ENCODE results near the gene PACSIN2.
"Not testable (repeated sequence)": the region's sequence is repeated elsewhere in the genome, so short reads cannot be mapped to it uniquely, and the experiment has no call there.

PACSIN2 gene

DNA sequence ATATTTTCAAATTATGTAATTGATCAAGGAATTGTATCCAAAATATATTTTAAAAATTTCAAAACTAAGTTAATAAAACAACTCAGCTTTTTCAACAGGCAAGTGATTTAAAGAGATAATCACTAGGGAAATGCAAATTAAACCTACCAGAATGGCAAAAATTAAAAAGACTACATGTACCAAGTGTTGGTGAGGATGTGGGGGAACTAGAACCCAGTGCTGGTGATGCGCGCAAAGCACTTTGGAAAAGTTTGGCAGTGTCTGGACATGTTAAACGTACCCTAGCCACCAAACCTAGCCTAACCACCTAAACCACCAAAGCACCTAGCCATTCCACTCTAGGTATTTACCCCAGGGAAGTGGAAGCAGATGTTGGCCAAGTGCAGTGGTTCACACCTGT, 22.9 kb downstream of the PACSIN2 start:
- DNase-seq (ENCODE audit: low read depth in 2 of 2) = no peak

DNA sequence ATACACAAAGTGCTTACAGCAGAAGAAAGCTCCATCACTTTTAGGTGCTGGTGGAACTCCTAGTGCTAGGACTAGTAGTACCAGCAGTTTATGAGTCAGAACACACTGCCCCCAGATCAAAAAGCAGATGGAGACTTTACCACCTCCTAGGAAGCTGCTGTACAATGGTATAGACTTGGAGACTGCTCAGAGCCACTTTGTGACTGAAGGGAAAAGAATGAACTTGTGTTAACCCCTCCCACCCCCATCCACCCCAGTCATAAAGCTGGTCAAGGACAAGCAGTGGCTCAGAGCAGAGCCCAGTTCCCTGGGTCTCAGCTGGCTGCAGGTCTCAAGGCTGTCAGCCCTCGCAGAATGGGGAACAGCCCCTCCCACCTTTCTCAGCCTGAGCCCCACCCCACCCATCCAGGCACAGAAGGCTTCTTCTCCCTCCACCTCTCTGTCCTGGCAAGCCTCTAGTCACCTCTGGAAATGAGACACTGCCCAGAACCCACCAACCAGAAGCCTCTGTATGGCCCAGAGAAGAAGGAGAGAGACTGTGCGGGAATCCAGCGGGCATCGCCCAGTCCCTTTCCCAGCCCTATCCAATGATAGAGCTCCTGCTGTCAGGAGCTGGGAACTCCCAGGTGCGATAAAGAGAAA, 23.8 kb downstream of the PACSIN2 start:
- DNase-seq (ENCODE audit: low read depth in 2 of 2) = no peak

DNA sequence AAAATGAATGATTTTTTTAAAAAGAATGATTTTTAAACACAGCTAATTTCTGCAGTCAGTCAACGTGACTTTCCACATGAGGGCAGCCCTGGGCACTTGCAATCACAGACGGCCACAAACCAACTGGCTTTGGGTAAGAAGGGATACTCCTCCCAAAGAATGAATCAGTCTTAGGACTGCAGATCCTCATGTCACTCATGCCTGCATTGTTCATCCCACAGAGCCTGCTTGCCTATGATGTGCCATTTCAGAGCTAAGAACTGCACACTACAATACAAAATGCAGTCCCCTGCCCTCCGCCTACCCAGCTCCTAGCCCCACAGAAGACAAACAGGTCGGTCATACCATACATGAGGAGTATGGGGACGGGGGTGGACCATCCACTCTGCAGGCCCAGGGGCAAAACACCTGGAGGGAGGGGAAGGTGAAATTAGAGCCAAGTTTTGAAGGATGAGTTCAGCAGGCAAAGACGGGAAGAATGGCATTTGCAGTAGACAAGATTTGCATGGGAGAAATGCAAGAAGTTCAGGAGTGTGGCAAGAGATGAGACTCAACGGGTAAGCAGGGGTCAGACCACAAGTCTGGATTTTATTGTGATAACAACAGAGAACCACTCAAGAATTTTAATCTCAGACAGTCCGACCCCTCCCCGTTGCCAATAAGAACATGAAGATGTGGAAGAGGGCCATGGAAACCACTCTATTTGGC, 24.7 kb downstream of the PACSIN2 start:
- no peak for DNase-seq (ENCODE audit: low read depth in 2 of 2)

DNA sequence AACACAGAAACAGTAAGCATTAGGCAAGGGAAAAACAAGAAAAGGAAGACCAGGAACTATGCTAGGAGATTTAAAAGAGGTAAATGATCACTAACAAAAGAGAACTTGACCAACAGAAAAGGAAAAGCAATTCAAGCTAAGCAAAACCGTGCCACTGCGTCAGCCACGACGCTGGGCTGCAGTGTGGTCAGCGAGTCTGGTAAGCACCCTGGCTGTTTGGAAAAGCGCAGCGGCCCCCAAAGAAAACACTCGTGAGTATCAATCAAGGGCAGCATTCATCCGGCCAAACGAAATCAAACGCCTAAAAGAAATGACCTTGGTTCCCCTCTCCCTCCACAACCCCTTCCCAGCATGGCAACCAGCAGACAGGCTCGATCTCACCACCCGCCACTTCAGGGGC, 28.8 kb downstream of the PACSIN2 start:
- DNase-seq (ENCODE audit: low read depth in 2 of 2) = no peak

DNA sequence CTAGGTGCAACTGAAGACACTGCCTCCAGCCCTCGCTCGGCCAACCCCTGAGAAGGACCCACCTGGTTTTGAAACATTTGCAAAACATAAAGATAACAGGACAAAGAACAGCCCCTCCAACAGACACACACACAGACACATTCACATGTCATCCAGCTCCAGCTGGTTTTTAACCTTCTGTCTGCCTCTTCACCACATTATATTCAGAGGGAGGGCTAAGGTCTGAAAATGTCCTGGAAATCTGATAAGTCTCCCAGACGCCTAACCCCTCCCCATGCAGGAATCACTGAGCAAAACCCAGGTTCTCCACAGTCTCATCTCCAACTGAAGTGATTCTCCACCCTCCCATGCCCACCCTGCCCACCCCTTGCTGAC, 29.4 kb downstream of the PACSIN2 start:
- DNase-seq (ENCODE audit: low read depth in 2 of 2) = no peak

DNA sequence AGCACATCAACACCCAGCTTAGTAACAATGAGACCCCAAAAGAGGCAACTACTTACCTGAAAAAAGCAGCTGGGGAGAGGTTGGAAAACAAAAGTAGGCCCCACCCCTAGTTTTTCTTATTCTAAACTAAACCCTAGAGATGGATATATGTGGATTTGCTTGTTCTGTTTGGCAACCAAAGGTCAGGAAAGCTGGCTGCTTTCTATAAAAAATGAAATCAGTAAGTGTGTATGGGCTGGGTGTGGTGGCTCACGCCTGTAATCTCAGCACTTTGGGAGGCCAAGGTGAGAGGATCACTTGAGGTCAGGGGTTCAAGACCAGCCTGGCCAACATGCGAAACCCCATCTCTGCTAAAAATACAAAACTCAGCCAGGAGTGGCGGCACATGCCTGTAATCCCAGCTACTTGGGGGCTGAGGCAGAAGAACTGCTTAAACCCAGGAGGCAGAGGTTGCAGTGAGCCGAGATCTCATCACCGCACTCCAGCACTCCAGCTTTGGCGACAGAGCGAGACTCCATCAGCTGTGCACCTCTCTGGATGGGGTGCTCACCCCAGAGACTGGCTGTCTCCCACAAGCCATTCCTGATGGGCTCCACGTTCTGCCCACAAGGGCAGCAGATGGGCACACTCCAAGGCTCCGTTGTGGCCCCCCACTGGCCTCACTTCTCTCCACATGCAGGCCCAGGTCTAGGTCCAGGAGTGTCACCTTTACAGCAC, 30.0 kb downstream of the PACSIN2 start:
- no peak for DNase-seq (ENCODE audit: low read depth in 2 of 2)

DNA sequence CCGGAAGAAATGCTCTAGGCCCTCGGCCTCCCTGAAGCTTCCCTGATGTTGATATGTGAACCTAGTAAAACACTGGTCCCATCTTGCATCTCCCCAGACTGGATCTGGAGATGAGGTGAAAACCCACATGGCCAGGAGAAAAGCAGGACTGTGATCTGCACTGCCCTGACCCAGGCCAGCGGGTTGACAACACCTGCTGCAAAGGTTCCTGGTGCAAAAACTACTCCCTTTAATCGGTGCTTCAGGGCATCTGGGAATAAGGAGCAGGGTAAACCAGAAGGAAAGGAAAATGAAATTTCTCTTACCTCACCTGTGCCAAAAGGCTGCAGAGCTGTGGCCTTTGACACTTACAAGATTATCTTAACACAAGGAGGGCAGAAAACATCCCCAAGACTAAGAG, 30.6 kb downstream of the PACSIN2 start:
- DNase-seq (ENCODE audit: low read depth in 2 of 2) = no peak

DNA sequence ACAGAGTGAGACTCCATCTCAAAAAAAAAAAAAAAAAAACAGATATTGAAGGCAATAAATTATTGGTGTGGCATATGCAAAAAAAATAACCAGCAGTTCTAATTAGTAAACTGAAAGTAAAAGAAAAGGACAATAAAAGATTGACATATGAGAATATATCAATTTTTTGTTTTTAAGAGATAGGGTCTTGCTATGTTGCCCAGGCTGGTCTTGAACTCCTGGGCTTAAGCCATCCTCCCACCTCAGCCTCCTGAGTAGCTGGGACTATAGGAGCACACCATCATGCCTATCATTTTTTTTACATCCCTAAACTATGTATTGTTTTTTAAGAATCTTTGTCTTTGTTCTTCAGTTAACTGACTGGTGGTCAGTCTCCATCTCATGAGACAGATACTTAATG, 31.5 kb downstream of the PACSIN2 start:
- no peak for DNase-seq (ENCODE audit: low read depth in 2 of 2)

DNA sequence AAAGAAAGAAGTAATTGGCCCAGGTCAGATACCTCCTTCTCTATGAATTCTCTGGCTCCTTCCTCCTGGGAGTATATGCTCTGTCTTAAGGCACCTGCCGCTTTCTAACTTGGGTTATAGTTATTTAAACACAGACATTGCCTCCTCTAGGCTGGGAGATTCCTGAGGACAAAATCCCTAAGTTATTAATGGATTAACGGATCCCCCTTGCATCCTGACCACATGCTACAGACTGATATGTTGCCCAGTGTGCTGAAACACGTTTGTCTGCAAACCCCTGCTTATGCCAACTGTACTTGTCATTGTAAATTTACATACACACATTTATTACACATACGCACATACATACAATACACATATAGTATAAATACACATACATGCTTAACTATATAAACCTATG, 35.3 kb downstream of the PACSIN2 start:
- no peak for DNase-seq (ENCODE audit: low read depth in 2 of 2)

DNA sequence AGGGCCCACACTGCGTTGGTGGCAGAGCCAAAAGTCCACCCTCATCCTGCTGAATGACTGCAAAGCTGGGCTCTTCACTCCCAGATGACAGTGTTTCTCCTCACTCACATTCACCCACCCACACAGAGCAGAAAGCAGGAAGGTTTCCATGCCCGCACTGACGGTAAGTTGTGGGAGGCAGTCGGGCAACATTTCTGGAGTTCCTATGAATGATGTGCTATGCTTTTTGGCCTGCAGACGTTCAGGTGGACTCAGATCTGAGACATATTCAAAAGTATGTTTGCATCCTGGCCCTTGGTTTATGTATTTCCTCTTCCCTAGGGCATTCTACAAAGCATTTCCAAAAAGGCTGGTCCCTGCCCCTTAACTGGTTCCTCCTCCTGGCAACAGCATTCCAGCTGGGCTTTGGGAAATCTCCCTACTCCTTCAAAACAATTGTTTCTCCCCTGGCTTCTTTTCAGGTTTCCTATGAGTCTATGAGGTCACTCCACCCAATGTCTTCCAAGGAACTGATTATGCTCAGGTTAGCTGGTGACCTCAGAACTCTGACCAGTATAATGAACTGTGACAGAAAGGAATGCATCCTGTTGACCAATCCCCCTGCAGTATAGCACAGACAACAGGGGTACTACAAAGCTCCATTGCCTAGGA, 36.4 kb downstream of the PACSIN2 start:
- DNase-seq (ENCODE audit: low read depth in 2 of 2) = no peak

DNA sequence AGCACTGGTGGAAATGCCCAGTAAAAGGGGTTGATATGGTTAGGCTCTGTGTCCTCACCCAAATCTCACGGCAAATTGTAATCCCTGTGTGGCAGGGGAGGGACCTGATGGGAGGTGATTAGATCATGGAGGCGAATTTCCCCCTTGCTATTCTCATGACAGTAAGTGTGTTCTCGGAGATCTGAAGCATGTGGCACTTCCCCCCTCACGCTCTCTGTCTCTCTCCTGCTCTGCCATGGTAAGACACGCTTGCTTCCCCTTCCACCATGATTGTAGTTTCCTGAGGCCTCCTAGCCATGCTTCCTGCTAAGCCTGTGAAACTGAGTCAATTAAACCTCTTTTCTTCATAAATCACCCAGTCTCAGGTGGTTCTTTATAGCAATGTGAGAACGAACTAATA, 37.4 kb downstream of the PACSIN2 start:
- no peak for DNase-seq (ENCODE audit: low read depth in 2 of 2)

DNA sequence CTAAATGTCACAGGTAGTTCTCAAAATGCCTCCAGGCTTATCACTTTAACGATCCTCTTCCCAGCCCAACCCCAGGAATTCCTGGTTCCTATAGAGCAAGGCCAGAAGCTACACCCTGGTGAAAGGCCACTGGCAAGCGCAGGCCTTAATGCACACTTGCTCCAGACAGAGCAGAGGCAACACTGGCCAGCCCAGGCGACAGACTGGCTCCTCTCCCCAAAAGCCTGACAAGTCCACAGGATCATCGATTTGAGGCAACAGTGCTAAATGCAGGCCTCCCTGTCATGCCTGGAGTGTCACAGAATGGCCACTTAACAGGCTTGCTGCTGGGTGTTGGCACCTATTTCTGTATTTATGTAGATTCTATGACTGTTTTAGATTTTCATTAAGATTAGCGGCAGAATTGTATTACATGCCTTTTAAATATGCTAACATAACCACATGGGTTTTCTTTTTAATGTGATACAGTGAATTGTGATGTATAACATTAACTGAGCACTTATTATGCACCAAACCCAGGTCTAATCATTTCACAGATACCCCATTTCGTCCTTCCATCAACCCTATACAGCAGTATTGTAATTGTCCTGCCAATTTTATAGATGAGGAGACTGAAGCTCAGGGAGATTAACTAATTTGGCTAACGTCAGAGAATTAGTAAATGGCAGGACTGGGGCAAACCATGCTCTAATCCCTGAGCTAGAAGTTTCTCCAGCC, 38.6 kb downstream of the PACSIN2 start:
- no peak for DNase-seq (ENCODE audit: low read depth in 2 of 2)

DNA sequence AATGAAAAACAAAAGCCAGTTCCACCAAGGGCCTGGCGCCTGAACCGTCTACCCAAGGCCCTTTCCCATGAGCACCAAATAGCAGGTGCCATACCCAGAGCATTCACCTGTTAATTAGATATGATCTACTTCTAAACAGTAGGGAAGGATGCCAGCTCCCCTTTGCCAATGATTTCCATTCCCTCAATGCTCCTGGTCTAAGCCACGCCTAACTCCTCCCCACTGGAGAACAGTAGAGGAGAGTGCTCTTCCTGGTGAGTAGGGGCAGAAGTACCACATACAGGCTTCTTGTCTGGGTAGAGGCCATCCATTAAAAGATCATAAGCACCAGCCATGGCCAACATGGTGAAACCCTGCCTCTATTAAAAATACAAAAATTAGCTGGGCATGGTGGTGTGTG, 40.7 kb downstream of the PACSIN2 start:
- DNase-seq (ENCODE audit: low read depth in 2 of 2) = no peak

DNA sequence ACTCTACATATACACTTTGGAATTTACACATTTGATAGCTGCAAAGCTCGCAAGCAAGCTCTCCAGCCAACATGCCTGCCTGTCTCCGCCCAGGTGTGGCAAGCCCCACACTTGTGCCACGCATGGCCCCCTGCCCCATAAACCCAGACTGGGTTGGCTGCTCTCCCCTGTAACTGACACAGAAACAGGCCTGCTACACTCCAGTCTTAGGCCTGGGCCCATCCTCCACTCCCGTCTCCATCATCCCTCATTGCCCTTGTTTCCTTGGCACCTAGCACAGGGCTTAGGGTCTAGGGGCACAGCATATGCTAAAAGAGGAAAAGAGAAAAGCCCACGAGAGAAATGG, 41.4 kb downstream of the PACSIN2 start:
- no peak for DNase-seq (ENCODE audit: low read depth in 2 of 2)

DNA sequence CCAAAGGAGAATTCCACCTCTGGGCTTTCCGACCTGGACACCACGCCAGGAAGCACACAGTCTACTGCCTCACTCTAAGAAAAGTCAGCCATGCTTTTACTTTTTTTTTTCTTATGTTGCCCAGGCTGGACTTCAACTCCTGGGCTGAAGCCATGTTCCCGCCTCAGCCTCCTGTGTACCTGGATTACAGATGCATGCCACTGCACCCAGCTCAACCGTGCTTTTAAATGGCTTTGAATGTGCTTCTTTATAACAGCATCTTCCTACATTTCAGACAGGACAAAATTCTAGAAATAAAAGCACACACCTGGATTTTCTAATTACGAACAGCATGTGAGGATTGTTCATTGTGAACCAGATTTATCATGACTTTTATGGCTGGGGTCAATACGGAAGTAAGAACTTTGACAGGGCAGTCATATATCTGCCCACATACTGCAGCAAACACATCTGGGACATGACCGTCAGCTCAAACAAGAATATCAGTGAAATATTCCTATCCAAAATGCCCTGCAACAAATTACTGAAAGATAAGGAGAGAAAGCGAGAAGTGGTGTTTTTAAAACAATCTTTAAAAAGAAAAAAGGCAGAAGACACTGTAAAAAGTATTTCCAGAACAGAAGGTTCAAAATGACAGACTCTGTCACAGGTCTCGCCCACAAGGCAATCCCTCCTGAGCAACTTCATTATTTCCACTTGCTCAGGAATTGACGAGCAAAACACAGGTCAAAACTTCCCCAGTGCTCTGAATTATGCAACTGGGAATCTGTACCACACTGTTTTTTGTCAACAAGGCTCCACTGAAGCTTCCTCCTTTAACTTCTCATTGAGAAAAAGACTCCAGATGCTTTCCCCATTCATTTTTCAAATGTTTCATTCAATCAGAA, 42.1 kb downstream of the PACSIN2 start:
- DNase-seq (ENCODE audit: low read depth in 2 of 2) = no peak

DNA sequence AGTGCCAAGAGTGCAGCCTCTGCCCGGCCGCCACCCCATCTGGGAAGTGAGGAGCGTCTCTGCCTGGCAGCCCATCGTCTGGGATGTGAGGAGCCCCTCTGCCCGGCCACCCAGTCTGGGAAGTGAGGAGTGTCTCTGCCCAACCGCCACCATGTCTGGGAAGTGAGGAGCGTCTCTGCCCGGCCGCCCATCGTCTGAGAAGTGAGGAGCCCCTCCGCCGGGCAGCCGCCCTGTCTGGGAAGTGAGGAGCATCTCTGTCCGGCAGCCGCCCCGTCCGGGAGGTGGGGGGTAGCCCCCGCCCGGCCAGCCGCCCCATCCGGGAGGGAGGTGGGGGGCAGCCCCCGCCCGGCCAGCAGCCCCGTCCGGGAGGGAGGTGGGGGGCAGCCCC, 43.5 kb downstream of the PACSIN2 start:
- DNase-seq (ENCODE audit: low read depth in 2 of 2) = not testable (repeated sequence)

DNA sequence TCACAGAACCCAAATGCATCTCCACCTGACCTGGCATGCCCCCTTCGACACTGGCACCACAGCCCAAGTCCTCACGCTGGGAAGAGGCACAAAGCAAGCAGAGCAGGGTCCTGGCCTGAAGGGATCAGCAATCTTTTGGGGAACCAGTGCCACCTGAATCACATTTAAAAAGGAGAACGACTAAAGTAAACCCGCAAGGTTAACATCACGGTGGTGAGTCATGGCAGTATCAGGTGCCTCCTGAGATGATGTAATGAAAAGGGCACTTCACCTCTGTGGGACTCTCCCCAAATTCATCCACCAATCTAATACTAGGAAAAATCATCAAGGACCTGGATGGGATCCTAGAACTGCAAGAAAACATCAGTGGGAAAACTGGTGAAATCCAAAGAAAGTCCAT, 44.9 kb downstream of the PACSIN2 start:
- no peak for DNase-seq (ENCODE audit: low read depth in 2 of 2)

DNA sequence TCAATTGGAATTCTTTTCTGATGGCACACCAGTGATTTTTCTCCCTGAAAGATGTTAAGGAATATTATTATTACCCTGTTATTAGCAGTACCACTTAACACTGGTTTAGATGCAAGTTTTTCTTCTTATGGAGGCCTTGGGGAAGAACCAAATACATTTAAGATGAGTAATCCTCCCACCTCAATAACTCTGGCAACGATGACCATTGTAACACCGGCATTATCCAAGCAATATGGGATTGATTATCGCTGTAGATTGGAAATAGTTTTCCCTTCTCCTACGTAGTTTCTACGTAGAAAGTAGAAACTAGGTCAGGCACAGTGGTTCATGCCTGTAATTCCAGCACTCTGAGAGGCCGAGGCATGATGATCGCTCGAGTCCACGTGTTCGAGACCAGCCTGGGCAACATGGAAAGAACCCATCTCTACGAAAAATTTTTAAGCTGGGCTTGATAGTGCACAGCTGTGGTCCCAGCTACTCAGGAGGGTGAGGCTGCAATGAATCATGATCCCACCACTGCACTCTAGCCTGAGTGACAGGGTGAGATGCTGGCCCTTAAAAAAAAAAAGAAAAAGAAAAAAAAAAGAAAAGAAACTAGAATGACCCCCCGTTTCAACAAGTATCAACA, 45.5 kb downstream of the PACSIN2 start:
- no peak for DNase-seq (ENCODE audit: low read depth in 2 of 2)

DNA sequence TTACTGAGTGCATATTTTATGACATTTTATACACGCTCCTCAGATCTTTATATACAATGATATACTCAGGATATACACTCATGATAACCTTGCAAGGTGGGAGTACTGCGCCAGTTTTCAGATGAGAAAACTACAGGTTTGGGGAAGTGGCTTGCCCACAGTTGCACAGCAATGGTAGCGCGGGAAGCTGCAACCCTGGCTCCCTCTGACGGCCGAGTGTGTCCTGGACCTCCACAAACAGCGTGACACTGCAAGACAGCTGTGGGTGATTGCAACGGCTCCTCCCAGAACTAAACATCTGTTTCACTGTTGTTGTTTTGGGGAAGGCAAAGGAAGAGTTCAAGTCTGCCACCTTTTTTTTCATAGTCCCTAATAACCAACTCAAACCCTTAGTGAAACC, 47.0 kb downstream of the PACSIN2 start:
- no peak for DNase-seq (ENCODE audit: low read depth in 2 of 2)

DNA sequence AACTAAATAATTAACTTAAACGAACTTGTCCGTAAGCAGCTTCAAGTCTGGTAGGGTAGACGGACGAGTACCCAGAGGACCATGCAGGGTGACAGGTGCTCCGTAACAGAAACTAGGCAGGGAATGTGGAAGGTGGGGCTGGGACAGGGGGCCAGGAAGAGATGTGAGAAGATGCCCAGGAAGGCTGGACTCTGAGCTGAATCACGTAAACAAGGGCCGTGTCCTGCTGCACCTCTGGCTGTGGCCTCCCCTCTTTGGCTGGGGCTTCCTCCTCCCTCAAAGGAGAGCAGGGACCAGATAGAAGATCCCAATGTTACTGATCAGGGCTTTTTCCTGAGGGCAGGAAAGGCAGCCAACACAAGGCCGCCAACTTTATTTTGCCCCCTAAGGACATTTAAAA, 47.9 kb downstream of the PACSIN2 start:
- no peak for DNase-seq (ENCODE audit: low read depth in 2 of 2)

DNA sequence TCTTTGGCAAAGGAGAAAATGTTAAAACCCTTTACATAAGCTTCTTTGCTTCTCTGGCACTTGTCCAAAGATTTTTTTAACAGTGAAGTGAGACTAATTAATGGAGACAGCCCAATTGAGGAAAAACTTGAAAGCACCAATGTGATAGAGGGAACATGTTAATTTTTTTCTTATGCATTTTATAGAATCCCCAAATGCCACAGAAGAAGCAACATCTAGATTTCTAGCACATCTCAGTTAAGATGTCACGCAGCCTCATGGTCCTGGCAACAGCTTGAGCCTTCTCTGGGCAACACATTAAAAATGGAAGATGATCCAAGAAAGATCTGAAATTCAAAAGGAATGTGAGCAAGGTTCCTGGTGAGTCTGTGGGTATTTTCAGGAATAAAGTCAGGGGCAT, 48.5 kb downstream of the PACSIN2 start:
- DNase-seq (ENCODE audit: low read depth in 2 of 2) = no peak
